HG03108 (cell line): ENCODE data around the gene DMAC2L.
"Not testable (repeated sequence)": the region's sequence is repeated elsewhere in the genome, so short reads cannot be mapped to it uniquely, and the experiment has no call there.

Source experiments
- ATAC-seq: cut with Tn5 transposase; IDR thresholded peaks from one replicate; pipeline ENCODE4 v1.9.1; 2021; ENCODE audit warnings: moderate library complexity; ENCODE audit not compliant: unreplicated experiment

Gene DMAC2L

GRCh38 chr14:50353126-50353525, 41.0 kb downstream of the DMAC2L start:
- no peak for ATAC-seq

- ATAC-seq: no peak
Observed at GRCh38 chr14:50354527-50354926, 42.4 kb downstream of the DMAC2L start.

GRCh38 chr14:50355692-50356091, 43.6 kb downstream of the DMAC2L start:
- no peak for ATAC-seq

GRCh38 chr14:50356283-50356682, 44.2 kb downstream of the DMAC2L start:
- ATAC-seq: not testable (repeated sequence)

GRCh38 chr14:50357124-50357523, 45.0 kb downstream of the DMAC2L start:
- ATAC-seq: no peak

- ATAC-seq: no peak
Observed at GRCh38 chr14:50357753-50358395, 45.8 kb downstream of the DMAC2L start.

- no peak for ATAC-seq
Observed at GRCh38 chr14:50359631-50360030, 47.5 kb downstream of the DMAC2L start.

- ATAC-seq: no peak
Observed at GRCh38 chr14:50360093-50360492, 48.0 kb downstream of the DMAC2L start.

GRCh38 chr14:50360851-50361250, 48.7 kb downstream of the DMAC2L start:
- no peak for ATAC-seq

- not testable (repeated sequence) for ATAC-seq
Observed at GRCh38 chr14:50361473-50362403, 49.6 kb downstream of the DMAC2L start.

GRCh38 chr14:50362764-50363713, 50.9 kb downstream of the DMAC2L start:
- peak; percentile 8 for ATAC-seq

GRCh38 chr14:50363714-50364111, 51.6 kb downstream of the DMAC2L start:
- peak; percentile 97 for ATAC-seq

GRCh38 chr14:50364792-50365191, 52.7 kb downstream of the DMAC2L start:
- no peak for ATAC-seq

GRCh38 chr14:50365572-50365971, 53.4 kb downstream of the DMAC2L start:
- ATAC-seq: not testable (repeated sequence)

- ATAC-seq: no peak
Observed at GRCh38 chr14:50366115-50366514, 54.0 kb downstream of the DMAC2L start.

- no peak for ATAC-seq
Observed at GRCh38 chr14:50366589-50366988, 54.5 kb downstream of the DMAC2L start.

- ATAC-seq: no peak
Observed at GRCh38 chr14:50371546-50371945, 59.4 kb downstream of the DMAC2L start.

GRCh38 chr14:50373959-50374358, 61.8 kb downstream of the DMAC2L start:
- ATAC-seq: no peak

GRCh38 chr14:50375760-50376159, 63.6 kb downstream of the DMAC2L start:
- no peak for ATAC-seq
